ENCODE results near the gene STEAP1.
"Not testable (repeated sequence)": the region's sequence is repeated elsewhere in the genome, so short reads cannot be mapped to it uniquely, and the experiment has no call there.

Gene STEAP1

DNA sequence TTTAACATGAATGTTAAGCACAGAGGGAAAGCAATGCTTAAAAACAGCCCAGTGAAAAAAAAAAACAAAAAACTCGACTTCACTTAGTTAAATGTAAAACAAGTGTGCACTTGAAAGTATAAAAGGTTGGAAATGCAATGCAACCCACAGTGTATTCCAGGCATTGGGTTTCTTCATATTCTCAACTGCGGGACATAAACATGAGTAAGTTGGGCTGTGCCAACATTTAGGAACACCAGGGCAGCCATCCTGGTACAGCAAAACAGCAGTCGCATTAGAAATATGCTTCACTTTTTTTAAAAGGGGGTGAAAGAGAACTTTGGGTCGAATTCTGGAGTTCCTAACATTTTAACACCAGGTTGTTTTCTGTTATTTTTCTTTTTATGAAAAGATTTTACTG, 937 bp downstream of the STEAP1 start:
- Histone ChIP-seq H3K9ac (ENCODE audit: insufficient read length) (peak overlapping the region; percentile 96), H3K27ac (peak overlapping the region; percentile 95), H3K4me3 (peak overlapping the region; percentile 98), H3K9me3 (ENCODE audit: low read depth, low read length) (no peaks in the 10 kb centered on the region), H3K36me3 (ENCODE audit: insufficient read depth, low read length) (peaks cover 19% of the 10 kb centered on the region)
- DNase-seq (ENCODE audit: low read depth, low spot score): no peak
- TF ChIP-seq POLR2AphosphoS5 (IDR thresholded peaks at IDR 0.05; ENCODE audit: borderline replicate concordance, low read depth, low read length) (no peak; the same call in 1 of the 2 replicates), EZH2 (IDR thresholded peaks at IDR 0.05) (no peak), FOXP2 (optimal IDR thresholded peaks at IDR 0.05; ENCODE audit: control extremely low read depth, extremely low read length, insufficient read depth) (no peak)

DNA sequence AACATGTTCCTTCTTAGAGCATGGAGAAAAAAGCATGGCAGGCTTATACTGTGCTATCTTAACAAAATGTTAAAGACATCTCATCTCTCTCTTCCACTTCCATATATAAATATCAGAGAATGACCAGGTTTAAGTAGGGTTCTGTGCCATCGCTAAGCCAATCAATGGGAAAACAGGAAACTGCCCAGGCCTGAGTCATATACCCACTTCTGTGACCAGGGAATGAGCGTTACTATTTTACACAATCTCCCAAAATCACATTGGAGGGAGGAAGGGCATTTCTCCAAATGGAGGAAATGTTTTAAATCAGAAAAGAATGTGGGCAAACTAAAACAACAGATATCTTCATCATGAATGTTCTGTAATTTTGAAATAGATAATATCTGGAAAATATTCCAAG, 3.1 kb downstream of the STEAP1 start:
- peak overlapping the region; percentile 47 for H3K9ac ChIP-seq (ENCODE audit: insufficient read length)
- H3K27ac ChIP-seq: peak overlapping the region; percentile 81
- H3K4me3 ChIP-seq: peak overlapping the region; percentile 98
- DNase-seq (ENCODE audit: low read depth, low spot score); H3K9me3 ChIP-seq (ENCODE audit: low read depth, low read length): not testable (repeated sequence)
- H3K36me3 ChIP-seq (ENCODE audit: insufficient read depth, low read length): peaks cover 35% of the 10 kb centered on the region

DNA sequence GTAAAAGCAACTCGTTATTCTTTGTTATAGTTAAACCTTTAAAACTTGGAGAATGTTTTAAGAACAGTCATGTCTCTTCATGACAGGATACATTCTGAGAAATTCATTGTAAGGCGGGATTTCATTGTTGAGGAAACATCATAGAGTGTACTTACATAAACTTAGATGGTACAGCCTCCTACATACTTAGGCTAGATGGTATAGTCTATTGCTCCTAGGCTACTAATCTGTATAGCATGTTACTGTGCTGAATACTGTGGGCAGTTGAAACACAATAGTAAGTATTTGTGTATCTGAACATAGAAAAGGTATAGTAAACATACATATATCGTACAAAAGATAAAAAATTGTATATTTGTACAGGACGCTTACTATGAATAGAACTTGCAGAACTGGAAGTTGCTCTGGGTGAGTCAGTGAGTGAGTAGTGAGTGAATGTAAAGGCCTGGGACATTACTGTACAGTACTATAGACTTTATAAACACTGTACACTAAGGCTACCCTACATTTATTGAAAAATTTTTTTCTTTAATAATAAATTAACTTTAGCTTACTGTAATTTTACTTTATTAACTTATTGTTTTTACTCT, 3.6 kb downstream of the STEAP1 start:
- H3K9me3 ChIP-seq (ENCODE audit: low read depth, low read length); H3K27ac ChIP-seq; DNase-seq (ENCODE audit: low read depth, low spot score); H3K9ac ChIP-seq (ENCODE audit: insufficient read length): not testable (repeated sequence)
- Histone ChIP-seq H3K4me3 (peak overlapping the region; percentile 98), H3K36me3 (ENCODE audit: insufficient read depth, low read length) (peaks cover 40% of the 10 kb centered on the region)

DNA sequence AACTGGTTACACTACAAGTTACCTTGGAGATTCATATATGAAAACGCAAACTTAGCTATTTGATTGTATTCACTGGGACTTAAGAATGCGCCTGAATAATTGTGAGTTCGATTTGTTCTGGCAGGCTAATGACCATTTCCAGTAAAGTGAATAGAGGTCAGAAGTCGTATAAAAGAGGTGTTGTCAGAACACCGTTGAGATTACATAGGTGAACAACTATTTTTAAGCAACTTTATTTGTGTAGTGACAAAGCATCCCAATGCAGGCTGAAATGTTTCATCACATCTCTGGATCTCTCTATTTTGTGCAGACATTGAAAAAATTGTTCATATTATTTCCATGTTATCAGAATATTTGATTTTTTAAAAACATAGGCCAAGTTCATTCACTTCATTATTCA, 9.3 kb downstream of the STEAP1 start:
- Histone ChIP-seq H3K36me3 (ENCODE audit: insufficient read depth, low read length) (peaks cover 67% of the 10 kb centered on the region), H3K9me3 (ENCODE audit: low read depth, low read length) (no peaks in the 10 kb centered on the region), H3K9ac (ENCODE audit: insufficient read length) (no peak overlapping the region), H3K27ac (no peak overlapping the region), H3K4me3 (no peak overlapping the region)
- DNase-seq (ENCODE audit: low read depth, low spot score): no peak
- TF ChIP-seq FOXP2 (optimal IDR thresholded peaks at IDR 0.05; ENCODE audit: control extremely low read depth, extremely low read length, insufficient read depth): no peak
- TF ChIP-seq POLR2AphosphoS5 (IDR thresholded peaks at IDR 0.05; ENCODE audit: borderline replicate concordance, low read depth, low read length): no peak

DNA sequence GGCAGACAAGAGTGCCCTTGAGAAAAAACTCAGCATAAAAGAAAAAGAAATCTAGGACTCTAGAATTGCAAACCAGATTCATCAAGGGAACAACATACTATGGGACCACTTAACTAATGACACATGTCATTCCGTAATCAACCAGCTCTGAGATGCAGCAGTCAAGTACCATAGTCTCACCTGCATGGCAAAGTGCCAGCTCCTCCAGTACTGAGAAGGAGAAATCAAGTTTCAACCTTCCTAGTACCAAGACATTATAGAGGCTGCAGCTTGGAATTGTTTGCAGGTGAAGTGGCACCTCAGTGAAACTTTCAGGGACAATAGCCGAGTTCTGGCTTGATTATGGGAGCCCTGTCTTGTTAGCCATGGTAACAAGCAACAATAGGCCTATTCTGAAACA, 11.5 kb downstream of the STEAP1 start:
- Histone ChIP-seq H3K27ac (no peak overlapping the region), H3K9ac (ENCODE audit: insufficient read length) (no peak overlapping the region), H3K4me3 (no peak overlapping the region), H3K9me3 (ENCODE audit: low read depth, low read length) (no peaks in the 10 kb centered on the region), H3K36me3 (ENCODE audit: insufficient read depth, low read length) (peaks cover 49% of the 10 kb centered on the region)
- TF ChIP-seq FOXP2 (optimal IDR thresholded peaks at IDR 0.05; ENCODE audit: control extremely low read depth, extremely low read length, insufficient read depth) (no peak), POLR2AphosphoS5 (IDR thresholded peaks at IDR 0.05; ENCODE audit: borderline replicate concordance, low read depth, low read length) (peak; percentile 78), EZH2 (IDR thresholded peaks at IDR 0.05) (no peak)
- no peak for DNase-seq (ENCODE audit: low read depth, low spot score)

DNA sequence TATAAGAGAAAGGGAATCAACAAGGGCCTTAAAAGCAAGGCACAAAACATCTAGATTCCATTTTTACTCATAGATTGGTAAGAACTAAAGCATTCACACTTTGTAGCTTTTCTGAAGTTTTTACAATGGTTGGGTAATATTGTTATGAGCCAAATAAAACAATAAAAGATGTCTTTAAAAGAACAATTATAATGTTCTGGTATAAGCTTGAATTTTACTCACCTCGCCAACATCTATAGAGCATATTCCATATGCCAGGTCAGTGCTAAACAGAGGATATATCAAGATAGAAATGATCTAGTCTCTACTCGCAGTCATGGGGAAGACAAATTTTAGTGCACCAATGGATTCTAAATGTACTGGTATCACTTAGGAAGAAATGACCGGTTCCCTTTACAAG, 11.9 kb downstream of the STEAP1 start:
- no peak for DNase-seq (ENCODE audit: low read depth, low spot score)
- H3K9ac ChIP-seq (ENCODE audit: insufficient read length): no peak overlapping the region
- H3K27ac ChIP-seq: no peak overlapping the region
- TF ChIP-seq POLR2AphosphoS5 (IDR thresholded peaks at IDR 0.05; ENCODE audit: borderline replicate concordance, low read depth, low read length) (no peak), EZH2 (IDR thresholded peaks at IDR 0.05) (no peak), FOXP2 (optimal IDR thresholded peaks at IDR 0.05; ENCODE audit: control extremely low read depth, extremely low read length, insufficient read depth) (no peak)
- no peak overlapping the region for H3K4me3 ChIP-seq
- H3K36me3 ChIP-seq (ENCODE audit: insufficient read depth, low read length): peaks cover 49% of the 10 kb centered on the region
- H3K9me3 ChIP-seq (ENCODE audit: low read depth, low read length): no peaks in the 10 kb centered on the region

DNA sequence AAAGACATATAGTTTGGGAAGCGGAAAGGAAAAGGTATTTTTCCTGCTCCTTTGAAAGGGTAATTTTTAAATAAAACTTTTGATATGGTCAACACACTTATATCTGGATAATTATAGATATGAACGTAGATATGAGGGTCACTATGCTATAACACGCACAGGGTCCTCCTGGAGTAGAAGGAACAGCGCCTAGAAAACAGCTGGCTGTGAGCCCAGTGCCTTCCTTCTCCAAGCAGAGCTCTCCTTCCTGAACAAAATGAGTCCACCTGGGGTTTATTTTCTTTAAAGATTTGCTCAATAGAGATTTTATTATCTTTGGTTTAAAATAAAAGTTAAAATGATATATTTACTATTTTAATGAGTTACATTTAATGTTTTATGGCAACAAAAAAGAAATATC, 13.1 kb downstream of the STEAP1 start:
- Histone ChIP-seq H3K4me3 (no peak overlapping the region), H3K27ac (peak overlapping the region; percentile 55; the same call in 1 of the 2 replicates), H3K9me3 (ENCODE audit: low read depth, low read length) (no peaks in the 10 kb centered on the region), H3K36me3 (ENCODE audit: insufficient read depth, low read length) (peaks cover 39% of the 10 kb centered on the region), H3K9ac (ENCODE audit: insufficient read length) (no peak overlapping the region)
- no peak for TF ChIP-seq EZH2 (IDR thresholded peaks at IDR 0.05)
- no peak for TF ChIP-seq POLR2AphosphoS5 (IDR thresholded peaks at IDR 0.05; ENCODE audit: borderline replicate concordance, low read depth, low read length)
- no peak for TF ChIP-seq FOXP2 (optimal IDR thresholded peaks at IDR 0.05; ENCODE audit: control extremely low read depth, extremely low read length, insufficient read depth)
- DNase-seq (ENCODE audit: low read depth, low spot score): no peak

DNA sequence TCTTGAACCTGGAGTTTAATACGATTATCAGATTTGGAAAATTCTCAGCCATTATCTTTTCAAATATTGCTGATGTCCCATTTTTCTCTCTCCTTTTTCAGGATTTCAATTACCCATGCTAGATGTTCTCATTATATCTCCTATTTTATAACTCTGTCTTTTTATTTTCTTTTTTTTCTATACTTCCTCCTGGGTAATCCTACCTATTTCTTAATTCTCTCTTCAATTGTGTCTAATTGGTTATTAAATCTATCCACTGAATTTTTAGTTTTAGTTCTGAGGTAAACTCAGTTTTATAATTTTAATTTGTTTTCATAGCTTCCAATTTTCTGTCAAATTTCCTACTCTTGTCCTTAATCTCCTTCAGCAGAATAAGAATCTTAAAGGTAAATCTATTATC, 15.6 kb downstream of the STEAP1 start:
- DNase-seq (ENCODE audit: low read depth, low spot score): no peak
- TF ChIP-seq POLR2AphosphoS5 (IDR thresholded peaks at IDR 0.05; ENCODE audit: borderline replicate concordance, low read depth, low read length) (no peak), EZH2 (IDR thresholded peaks at IDR 0.05) (no peak), FOXP2 (optimal IDR thresholded peaks at IDR 0.05; ENCODE audit: control extremely low read depth, extremely low read length, insufficient read depth) (no peak)
- H3K9ac ChIP-seq (ENCODE audit: insufficient read length): no peak overlapping the region
- no peaks in the 10 kb centered on the region for H3K9me3 ChIP-seq (ENCODE audit: low read depth, low read length)
- no peak overlapping the region for H3K4me3 ChIP-seq
- peaks cover 14% of the 10 kb centered on the region for H3K36me3 ChIP-seq (ENCODE audit: insufficient read depth, low read length)
- no peak overlapping the region for H3K27ac ChIP-seq

DNA sequence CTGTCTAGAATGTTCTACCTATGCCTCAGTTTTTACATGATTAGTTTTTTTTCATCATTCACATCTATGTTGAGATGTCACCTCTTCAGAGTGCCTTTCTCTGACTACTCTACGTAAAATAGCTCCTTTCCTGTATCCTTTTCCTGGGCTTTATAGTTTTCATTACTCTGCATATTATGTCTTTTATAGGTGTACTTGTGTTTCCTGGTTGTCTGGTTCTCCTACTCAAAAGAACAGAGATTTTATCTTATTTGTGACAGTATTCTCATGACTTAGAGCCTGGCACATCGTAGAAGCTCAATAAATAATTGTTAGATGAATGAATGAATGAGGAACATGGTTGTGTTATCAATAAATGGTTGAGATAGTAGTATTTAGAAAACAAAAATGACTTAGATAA, 17.9 kb downstream of the STEAP1 start:
- Histone ChIP-seq H3K9me3 (ENCODE audit: low read depth, low read length) (no peaks in the 10 kb centered on the region), H3K27ac (no peak overlapping the region), H3K4me3 (no peak overlapping the region), H3K36me3 (ENCODE audit: insufficient read depth, low read length) (peaks cover 4% of the 10 kb centered on the region), H3K9ac (ENCODE audit: insufficient read length) (no peak overlapping the region)
- no peak for DNase-seq (ENCODE audit: low read depth, low spot score)
- TF ChIP-seq EZH2 (IDR thresholded peaks at IDR 0.05) (no peak), FOXP2 (optimal IDR thresholded peaks at IDR 0.05; ENCODE audit: control extremely low read depth, extremely low read length, insufficient read depth) (no peak)

Measured in SK-N-MC (cell line).